Endothelial cell of umbilical vein (primary cell): ENCODE measurements around the gene EIF3A. TPM values are rescaled to one million over a fixed set of nuclear protein-coding genes. Genes with fewer than 3 reads are reported as not detected.

ENCODE experiments used
- BruUV-seq: library from RNA; stranded (reverse); fragments of 400-500 nt; replicated peaks from 2 replicates; lab custom pipeline; 2021; lab: Mats Ljungman, UMichigan
- CTCF ChIA-PET: fragments of 300-600, 350-600 bp; sonication (Branson Sonifier 250); formaldehyde crosslinking; loops from one replicate; lab custom pipeline; 2021; ENCODE audit warnings: antibody characterized with exemption, inconsistent platforms; lab: Charles Lee
- POLR2A ChIA-PET: fragments of 300-600, 350-600 bp; sonication (Branson Sonifier 250); formaldehyde crosslinking; loops from one replicate; lab custom pipeline; 2021; ENCODE audit warnings: antibody characterized with exemption, inconsistent platforms; lab: Charles Lee
- DNase-seq: peaks from one replicate; pipeline ENCODE4 v3.0.0-alpha.2; 2011; ENCODE audit warnings: low read depth, low spot score
- FAIRE-seq: peaks from 2 replicates; lab custom pipeline; 2011; peaks lifted over from hg19 to GRCh38; lab: Jason Lieb, UNC
- H2AFZ ChIP-seq: 2 replicates; pipeline ENCODE4 v1.6.0; 2012; ENCODE audit warnings: low read depth, low read length, control low read depth, inconsistent platforms
- H3K27ac ChIP-seq: 2 replicates; pipeline ENCODE4 v1.5.1; 2011; ENCODE audit warnings: low read depth, mild to moderate bottlenecking, control low read depth, low read length, moderate library complexity; ENCODE audit not compliant: insufficient read depth
- H3K27me3 ChIP-seq, 2 experiments: 2 replicates each; pipeline versions ENCODE4 v1.6.0 to v1.6.1; 2011; ENCODE audit warnings: low read length in 2 of 2, mixed read lengths in 1 of 2; ENCODE audit not compliant: control insufficient read depth in 2 of 2, insufficient read depth in 2 of 2
- H3K36me3 ChIP-seq, 2 experiments: 2 replicates in 1 of 2; 3 replicates in 1 of 2; pipeline ENCODE4 v1.5.1; 2011; ENCODE audit warnings: low read length in 2 of 2, mild to moderate bottlenecking in 1 of 2, moderate library complexity in 1 of 2; ENCODE audit not compliant: control insufficient read depth in 2 of 2, insufficient read depth in 2 of 2; ENCODE audit errors: extremely low read depth in 1 of 2
- H3K4me1 ChIP-seq: 3 replicates; pipeline ENCODE4 v1.5.1; 2011; ENCODE audit warnings: mild to moderate bottlenecking, low read length; ENCODE audit not compliant: control insufficient read depth, insufficient read depth; ENCODE audit errors: extremely low read depth
- H3K4me2 ChIP-seq: 2 replicates; pipeline ENCODE4 v1.6.1; 2011; ENCODE audit warnings: low read length, control low read depth, mixed read lengths; ENCODE audit not compliant: insufficient read depth
- H3K4me3 ChIP-seq, 3 experiments: fragments of 200-600 bp in 1 of 3; sonication (generic), shearing (Covaris generic) in 1 of 3; replicated peaks in 1 of 3; 2 replicates each; pipeline ENCODE4 v1.5.1; 2011 to 2016; ENCODE audit warnings: control low read depth in 3 of 3, low read length in 3 of 3, mild to moderate bottlenecking in 2 of 3, inconsistent platforms in 1 of 3, low read depth in 1 of 3, moderate library complexity in 1 of 3; ENCODE audit not compliant: insufficient read depth in 1 of 3
- H3K79me2 ChIP-seq: 2 replicates; pipeline ENCODE4 v1.6.0; 2012; ENCODE audit warnings: low read length, inconsistent platforms; ENCODE audit not compliant: control insufficient read depth, insufficient read depth
- H3K9ac ChIP-seq: replicated peaks from 2 replicates; pipeline ENCODE3; 2011; ENCODE audit warnings: low read length, control low read depth; ENCODE audit not compliant: insufficient read depth; ENCODE audit errors: extremely low read depth
- H3K9me1 ChIP-seq: replicated peaks from 3 replicates; pipeline ENCODE4 v1.6.0; 2011; ENCODE audit warnings: mild to moderate bottlenecking, low read length; ENCODE audit not compliant: control insufficient read depth, insufficient read depth; ENCODE audit errors: extremely low read depth
- H3K9me3 ChIP-seq: replicated peaks from 2 replicates; pipeline ENCODE4 v1.5.1; 2012; ENCODE audit warnings: low read length, inconsistent platforms; ENCODE audit not compliant: control insufficient read depth, insufficient read depth
- H4K20me1 ChIP-seq: replicated peaks from 2 replicates; pipeline ENCODE3; 2011; ENCODE audit warnings: mild to moderate bottlenecking, low read length; ENCODE audit not compliant: control insufficient read depth, insufficient read depth; ENCODE audit errors: extremely low read depth
- CTCF ChIP-seq, 2 donors: IDR thresholded peaks; 1 replicate in 1 of 2; 2 replicates in 1 of 2; pipeline ENCODE4 v1.5.1; 2011; ENCODE audit warnings: low read length in 2 of 2, mild to moderate bottlenecking in 2 of 2, moderate library complexity in 2 of 2, control low read depth in 1 of 2, inconsistent platforms in 1 of 2, low read depth in 1 of 2; ENCODE audit not compliant: insufficient read depth in 1 of 2; ENCODE audit errors: extremely low read depth in 1 of 2
- EZH2 ChIP-seq: IDR thresholded peaks from 2 replicates; pipeline ENCODE4 v1.6.1; 2012; ENCODE audit warnings: borderline replicate concordance, low read depth, mild to moderate bottlenecking, moderate library complexity, low read length, inconsistent platforms; ENCODE audit not compliant: severe bottlenecking
- FOS ChIP-seq: IDR thresholded peaks from 2 replicates; pipeline ENCODE4 v1.6.1; 2011; ENCODE audit warnings: mild to moderate bottlenecking, low read length, moderate library complexity, borderline replicate concordance; ENCODE audit not compliant: insufficient read depth
- GATA2 ChIP-seq: IDR thresholded peaks from 2 replicates; pipeline ENCODE4 v1.7.0; 2011; ENCODE audit warnings: low read depth, mild to moderate bottlenecking, moderate library complexity, mixed read lengths, low read length; ENCODE audit not compliant: insufficient read length, insufficient read depth
- JUN ChIP-seq: IDR thresholded peaks from 2 replicates; pipeline ENCODE4 v1.6.1; 2011; ENCODE audit warnings: borderline replicate concordance, low read depth; ENCODE audit not compliant: insufficient read length, insufficient read depth
- MYC ChIP-seq: IDR thresholded peaks from one replicate; pipeline ENCODE4 v1.6.1; 2011; ENCODE audit warnings: mild to moderate bottlenecking, low read depth, low read length
- POLR2A ChIP-seq: IDR thresholded peaks from 2 replicates; pipeline ENCODE4 v1.6.1; 2012; ENCODE audit warnings: low read depth, mild to moderate bottlenecking, control low read depth, low read length
- POLR2AphosphoS5 ChIP-seq: IDR thresholded peaks from 2 replicates; pipeline ENCODE4 v1.6.1; 2012; ENCODE audit warnings: low read depth, mild to moderate bottlenecking, control low read depth, low read length, moderate library complexity; ENCODE audit not compliant: insufficient read depth
- dilution Hi-C: fragments of 300-500 bp; cut with MboI; formaldehyde crosslinking; loops from one replicate; pipeline ENCODE4 v1.15.0; 2019; ENCODE audit warnings: low sequenced_read_pairs; ENCODE audit not compliant: extremely low pct_ligation_motif_present
- intact Hi-C: fragments of 100-400 bp; cut with micrococcal nuclease; formaldehyde crosslinking; loops from one replicate; pipeline ENCODE4 v1.10.0; 2022
- polyA plus RNA-seq, 4 experiments: library from polyadenylated mRNA; depleted of rRNA in 3 of 4; stranded (reverse) in 3 of 4; unstranded in 1 of 4; fragments of >200 nt; gene quantifications; 2 replicates each; pipeline versions ENCODE4 v1.2.1 to v1.2.3, GENCODE V29; 2011 to 2012; ENCODE audit warnings: missing spikeins in 1 of 4
- total RNA-seq: library from RNA; stranded (reverse); gene quantifications from 2 replicates; pipeline ENCODE4 v1.2.3, GENCODE V29; 2021
- TF ChIP-seq, protein P1 (sequence below): IDR thresholded peaks from 2 replicates; pipeline ENCODE4 v1.6.1; 2011; ENCODE audit not compliant: insufficient read depth, insufficient read length

The EIF3A gene
- total and polyA plus RNA-seq, 2 donors (not counting 3 experiments of a cell fraction or from before 2014, with no cell fraction given) = 27.6 to 159 TPM

GRCh38 chr10:119118231-119118630 is 37.6 kb upstream of the EIF3A start:
- no peak for DNase-seq
- Histone ChIP-seq H3K4me1 (no peaks in the 10 kb centered on the region), H3K4me3 (no peak overlapping the region), H3K9me1 (no peaks in the 10 kb centered on the region), H3K4me2 (no peak overlapping the region), H3K36me3 (peaks cover 10 to 22% of the 10 kb centered on the region in 2 experiments), H3K27ac (no peak overlapping the region), H3K9ac (no peak overlapping the region), H2AFZ (no peak overlapping the region), H4K20me1 (no peaks in the 10 kb centered on the region), H3K79me2 (no peaks in the 10 kb centered on the region), H3K9me3 (no peaks in the 10 kb centered on the region), H3K27me3 (no peaks in the 10 kb centered on the region)
- FAIRE-seq = no peak
- BruUV-seq = no TSS peak
- TF ChIP-seq MYC = no peak
- no peak for TF ChIP-seq JUN
- TF ChIP-seq, protein P1, sequence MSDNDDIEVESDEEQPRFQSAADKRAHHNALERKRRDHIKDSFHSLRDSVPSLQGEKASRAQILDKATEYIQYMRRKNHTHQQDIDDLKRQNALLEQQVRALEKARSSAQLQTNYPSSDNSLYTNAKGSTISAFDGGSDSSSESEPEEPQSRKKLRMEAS = no peak
- TF ChIP-seq POLR2AphosphoS5 = no peak
- TF ChIP-seq CTCF (IDR thresholded peaks at IDR 0.05; ENCODE audit: extremely low read depth in 1 of 2, insufficient read depth in 1 of 2, low read depth in 1 of 2, low read length in 2 of 2) = no peak
- TF ChIP-seq POLR2A = no peak
- TF ChIP-seq GATA2 = no peak
- no peak for TF ChIP-seq FOS
- no peak for TF ChIP-seq EZH2
- intact Hi-C loops = no loop called here
- ChIA-PET CTCF (no interaction called here), POLR2A (interaction anchor here (0.6 kb wide), 1 partner anchor 14 kb away, joined by 5 read pairs; the partner anchor contains the start of gene DENND10)
- dilution Hi-C loops = no loop called here
